Measurements from ENCODE around the gene PRPSAP2. TPM values are rescaled to one million over a fixed set of nuclear protein-coding genes. Genes with fewer than 3 reads are reported as not detected.

The PRPSAP2 gene
- total and polyA plus RNA-seq, 3 experiments from 2014 or later: 38.4 to 51.6 (median 49.7) TPM

- peaks cover 0 to 1% of the 10 kb centered on the region in 2 donors for H3K27me3 Mint-ChIP-seq
- H3K9me3 Mint-ChIP-seq: no peaks in the 10 kb centered on the region
- DNase-seq: no peak
- ChIA-PET CTCF (no interaction called here), POLR2A (no interaction called here)
- H3K27ac Mint-ChIP-seq: peak overlapping the region in 2 of 8 donors; percentile 17 to 77
- H3K36me3 ChIP-seq (ENCODE audit: insufficient read depth, low read length): no peaks in the 10 kb centered on the region
- no peaks in the 10 kb centered on the region for H3K27me3 ChIP-seq (ENCODE audit: insufficient read depth, low read length, poor library complexity, severe bottlenecking)
- H3K9me3 ChIP-seq (ENCODE audit: low read length): no peaks in the 10 kb centered on the region
- H3K4me1 Mint-ChIP-seq: peaks cover 35 to 40% (median 39%) of the 10 kb centered on the region in 3 donors
- H3K36me3 Mint-ChIP-seq: peaks cover 0 to 4% (median 0%) of the 10 kb centered on the region in 3 donors
- H3K27ac ChIP-seq (ENCODE audit: low read depth, low read length): no peak overlapping the region
- H3K4me3 ChIP-seq (ENCODE audit: low read length): no peak overlapping the region
- H3K4me3 Mint-ChIP-seq: peak overlapping the region; percentile 87 to 97 (median 93)
- H3K4me1 ChIP-seq (ENCODE audit: insufficient read depth, low read length): peaks cover 32% of the 10 kb centered on the region
Measured at GRCh38 chr17:18854956-18855355, 3.0 kb upstream of the PRPSAP2 start.

- H3K36me3 Mint-ChIP-seq: peaks cover 0 to 4% (median 0%) of the 10 kb centered on the region in 3 donors
- peak overlapping the region; percentile 71 for H3K4me3 ChIP-seq (ENCODE audit: low read length)
- no peaks in the 10 kb centered on the region for H3K9me3 ChIP-seq (ENCODE audit: low read length)
- H3K4me3 Mint-ChIP-seq: peak overlapping the region; percentile 87 to 97 (median 93)
- no peaks in the 10 kb centered on the region for H3K36me3 ChIP-seq (ENCODE audit: insufficient read depth, low read length)
- DNase-seq: peak; percentile 83 to 93 (median 85)
- H3K4me1 Mint-ChIP-seq: peaks cover 46 to 50% (median 50%) of the 10 kb centered on the region in 3 donors
- peaks cover 42% of the 10 kb centered on the region for H3K4me1 ChIP-seq (ENCODE audit: insufficient read depth, low read length)
- no peaks in the 10 kb centered on the region for H3K9me3 Mint-ChIP-seq
- POLR2A ChIA-PET: no interaction called here
- H3K27me3 ChIP-seq (ENCODE audit: insufficient read depth, low read length, poor library complexity, severe bottlenecking): no peaks in the 10 kb centered on the region
- H3K27ac Mint-ChIP-seq: peak overlapping the region; percentile 77 to 96 (median 92)
- no peaks in the 10 kb centered on the region for H3K27me3 Mint-ChIP-seq
- H3K27ac ChIP-seq (ENCODE audit: low read depth, low read length): peak overlapping the region; percentile 64
- CTCF ChIA-PET: no interaction called here
Measured at GRCh38 chr17:18855831-18856569, 1.9 kb upstream of the PRPSAP2 start.

- H3K4me1 ChIP-seq (ENCODE audit: insufficient read depth, low read length): peaks cover 42% of the 10 kb centered on the region
- no peaks in the 10 kb centered on the region for H3K27me3 Mint-ChIP-seq
- CTCF ChIA-PET: no interaction called here
Measured at GRCh38 chr17:18856570-18856915, 1.4 kb upstream of the PRPSAP2 start.

GRCh38 chr17:18858567-18859245 is 775 bp downstream of the PRPSAP2 start:
- Histone ChIP-seq H3K4me1 (ENCODE audit: insufficient read depth, low read length) (peaks cover 42% of the 10 kb centered on the region), H3K36me3 (ENCODE audit: insufficient read depth, low read length) (no peaks in the 10 kb centered on the region), H3K27me3 (ENCODE audit: insufficient read depth, low read length, poor library complexity, severe bottlenecking) (no peaks in the 10 kb centered on the region), H3K4me3 (ENCODE audit: low read length) (peak overlapping the region; percentile 63), H3K27ac (ENCODE audit: low read depth, low read length) (peak overlapping the region; percentile 77), H3K9me3 (ENCODE audit: low read length) (no peaks in the 10 kb centered on the region)
- H3K4me1 Mint-ChIP-seq: peaks cover 51 to 68% (median 63%) of the 10 kb centered on the region in 3 donors
- H3K36me3 Mint-ChIP-seq: peaks cover 0 to 6% (median 0%) of the 10 kb centered on the region in 3 donors
- H3K27me3 Mint-ChIP-seq: no peaks in the 10 kb centered on the region
- H3K4me3 Mint-ChIP-seq: peak overlapping the region; percentile 87 to 93 (median 90)
- CTCF ChIA-PET: interaction anchor here (1.7 to 1.8 kb wide), 2 partner anchors 9 to 233 kb away, joined by 5 to 7 read pairs; no protein-coding TSS in a partner anchor
- POLR2A ChIA-PET: interaction anchor here (0.6 to 1.0 kb wide), 3 partner anchors 24 to 167 kb away, joined by 3 to 4 read pairs (median 3); no protein-coding TSS in a partner anchor
- DNase-seq: no peak
- peak overlapping the region; percentile 62 to 94 (median 90) for H3K27ac Mint-ChIP-seq
- no peaks in the 10 kb centered on the region for H3K9me3 Mint-ChIP-seq

More at GRCh38 chr17:18856570-18856915, 1.4 kb upstream of the PRPSAP2 start:
- H3K9me3 Mint-ChIP-seq: no peaks in the 10 kb centered on the region
- POLR2A ChIA-PET: no interaction called here
- H3K4me1 Mint-ChIP-seq: peaks cover 47 to 53% (median 52%) of the 10 kb centered on the region in 3 donors
- peak overlapping the region; percentile 64 for H3K27ac ChIP-seq (ENCODE audit: low read depth, low read length)
- peaks cover 0 to 4% (median 0%) of the 10 kb centered on the region in 3 donors for H3K36me3 Mint-ChIP-seq
- peak overlapping the region; percentile 87 to 97 (median 93) for H3K4me3 Mint-ChIP-seq
- H3K36me3 ChIP-seq (ENCODE audit: insufficient read depth, low read length): no peaks in the 10 kb centered on the region
- H3K4me3 ChIP-seq (ENCODE audit: low read length): peak overlapping the region; percentile 71
- no peaks in the 10 kb centered on the region for H3K27me3 ChIP-seq (ENCODE audit: insufficient read depth, low read length, poor library complexity, severe bottlenecking)
- no peaks in the 10 kb centered on the region for H3K9me3 ChIP-seq (ENCODE audit: low read length)
- peak overlapping the region; percentile 77 to 96 (median 92) for H3K27ac Mint-ChIP-seq
- DNase-seq: no peak

DNA sequence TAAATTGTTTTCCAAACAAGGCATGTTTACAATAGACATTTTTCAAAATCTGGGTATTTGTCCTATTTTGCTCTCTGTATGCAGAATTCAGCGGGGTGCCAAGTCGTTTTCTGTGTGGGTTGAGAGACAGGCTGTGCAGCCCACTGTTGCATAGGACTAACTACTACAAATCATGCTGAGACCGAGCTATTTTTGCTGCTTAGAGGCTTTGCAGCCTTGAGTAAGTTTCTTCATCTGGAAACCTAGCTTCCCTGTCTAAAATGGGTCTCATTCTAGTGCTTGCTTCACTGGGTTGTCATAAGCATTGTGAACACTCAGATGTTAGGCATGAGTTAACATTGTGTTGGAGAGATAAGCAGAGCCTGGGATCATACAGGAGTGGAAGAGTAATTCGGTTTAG is 1.3 kb downstream of the PRPSAP2 start:
- ChIA-PET CTCF (interaction anchor here (1.7 to 1.8 kb wide), 2 partner anchors 8 to 233 kb away, joined by 5 to 7 read pairs; no protein-coding TSS in a partner anchor), POLR2A (interaction anchor here (0.6 to 1.0 kb wide), 2 partner anchors 24 to 96 kb away, joined by 3 to 4 read pairs; no protein-coding TSS in a partner anchor)
- peak overlapping the region; percentile 63 for H3K4me3 ChIP-seq (ENCODE audit: low read length)
- DNase-seq: no peak
- H3K4me3 Mint-ChIP-seq: peak overlapping the region; percentile 87 to 93 (median 90)
- H3K27me3 Mint-ChIP-seq: no peaks in the 10 kb centered on the region
- H3K27ac ChIP-seq (ENCODE audit: low read depth, low read length): no peak overlapping the region
- H3K27ac Mint-ChIP-seq: peak overlapping the region in 7 of 8 donors; percentile 25 to 94 (median 75)
- peaks cover 0 to 6% (median 0%) of the 10 kb centered on the region in 3 donors for H3K36me3 Mint-ChIP-seq
- peaks cover 42% of the 10 kb centered on the region for H3K4me1 ChIP-seq (ENCODE audit: insufficient read depth, low read length)
- H3K9me3 ChIP-seq (ENCODE audit: low read length): no peaks in the 10 kb centered on the region
- H3K4me1 Mint-ChIP-seq: peaks cover 51 to 68% (median 63%) of the 10 kb centered on the region in 3 donors
- H3K9me3 Mint-ChIP-seq: no peaks in the 10 kb centered on the region
- no peaks in the 10 kb centered on the region for H3K27me3 ChIP-seq (ENCODE audit: insufficient read depth, low read length, poor library complexity, severe bottlenecking)
- H3K36me3 ChIP-seq (ENCODE audit: insufficient read depth, low read length): no peaks in the 10 kb centered on the region

GRCh38 chr17:18860161-18860972 is 2.4 kb downstream of the PRPSAP2 start:
- Mint-ChIP-seq H3K36me3 (peaks cover 0 to 11% (median 0%) of the 10 kb centered on the region in 3 donors), H3K9me3 (no peaks in the 10 kb centered on the region), H3K27ac (peak overlapping the region; percentile 13 to 77 (median 60)), H3K4me1 (peaks cover 46 to 69% (median 57%) of the 10 kb centered on the region in 3 donors), H3K4me3 (peak overlapping the region in 6 of 7 donors; percentile 24 to 73 (median 54)), H3K27me3 (no peaks in the 10 kb centered on the region)
- no peaks in the 10 kb centered on the region for H3K27me3 ChIP-seq (ENCODE audit: insufficient read depth, low read length, poor library complexity, severe bottlenecking)
- H3K36me3 ChIP-seq (ENCODE audit: insufficient read depth, low read length): no peaks in the 10 kb centered on the region
- no peaks in the 10 kb centered on the region for H3K9me3 ChIP-seq (ENCODE audit: low read length)
- no peak for DNase-seq
- H3K4me3 ChIP-seq (ENCODE audit: low read length): no peak overlapping the region
- CTCF ChIA-PET: interaction anchor here (1.1 kb wide), 1 partner anchor 36 kb away, joined by 3 read pairs; no protein-coding TSS in a partner anchor
- POLR2A ChIA-PET: interaction anchor here (0.6 kb wide), 1 partner anchor 13 kb away, joined by 4 read pairs; no protein-coding TSS in a partner anchor
- H3K27ac ChIP-seq (ENCODE audit: low read depth, low read length): no peak overlapping the region
- peaks cover 38% of the 10 kb centered on the region for H3K4me1 ChIP-seq (ENCODE audit: insufficient read depth, low read length)

- no peaks in the 10 kb centered on the region for H3K27me3 Mint-ChIP-seq
- CTCF ChIA-PET: no interaction called here
- DNase-seq: no peak
- no peaks in the 10 kb centered on the region for H3K9me3 ChIP-seq (ENCODE audit: low read length)
- H3K4me3 Mint-ChIP-seq: peak overlapping the region in 1 of 7 donors; percentile 22
- peaks cover 0 to 20% (median 0%) of the 10 kb centered on the region in 3 donors for H3K36me3 Mint-ChIP-seq
- peak overlapping the region in 1 of 8 donors; percentile 46 for H3K27ac Mint-ChIP-seq
- H3K27me3 ChIP-seq (ENCODE audit: insufficient read depth, low read length, poor library complexity, severe bottlenecking): no peaks in the 10 kb centered on the region
- no peak overlapping the region for H3K4me3 ChIP-seq (ENCODE audit: low read length)
- H3K27ac ChIP-seq (ENCODE audit: low read depth, low read length): no peak overlapping the region
- H3K9me3 Mint-ChIP-seq: no peaks in the 10 kb centered on the region
- H3K4me1 ChIP-seq (ENCODE audit: insufficient read depth, low read length): peaks cover 27% of the 10 kb centered on the region
- peaks cover 35 to 56% (median 46%) of the 10 kb centered on the region in 3 donors for H3K4me1 Mint-ChIP-seq
- POLR2A ChIA-PET: no interaction called here
- no peaks in the 10 kb centered on the region for H3K36me3 ChIP-seq (ENCODE audit: insufficient read depth, low read length)
Measured at GRCh38 chr17:18862011-18862410, 4.1 kb downstream of the PRPSAP2 start.

All from CD8-positive, alpha-beta memory T cell (primary cell).